Neuronal stem cell (in vitro differentiated cells): ENCODE measurements around the gene EEF2.

Experiments
- DNase-seq: peaks from one replicate; pipeline ENCODE4 v3.0.0-alpha.2; 2013; ENCODE audit warnings: low spot score
- H2AFZ ChIP-seq: one replicate; pipeline ENCODE4 v1.6.1; 2013; ENCODE audit warnings: mild to moderate bottlenecking, low read length, inconsistent platforms
- H2AK5ac ChIP-seq: 2 replicates; pipeline ENCODE4 v1.6.1; 2013; ENCODE audit warnings: low read depth, mild to moderate bottlenecking, inconsistent platforms, low read length, moderate library complexity, mixed read lengths
- H2BK120ac ChIP-seq: 2 replicates; pipeline ENCODE4 v1.6.1; 2013; ENCODE audit warnings: low read depth, mild to moderate bottlenecking, inconsistent platforms, low read length, moderate library complexity, mixed read lengths
- H2BK12ac ChIP-seq: one replicate; pipeline ENCODE4 v1.6.1; 2013; ENCODE audit warnings: low read length, inconsistent platforms
- H2BK15ac ChIP-seq: 2 replicates; pipeline ENCODE4 v1.6.1; 2013; ENCODE audit warnings: mild to moderate bottlenecking, low read length, inconsistent platforms, mixed read lengths
- H2BK5ac ChIP-seq: one replicate; pipeline ENCODE4 v1.6.1; 2013; ENCODE audit warnings: inconsistent platforms, mild to moderate bottlenecking, low read length, moderate library complexity
- H3K14ac ChIP-seq: one replicate; pipeline ENCODE4 v1.6.1; 2013; ENCODE audit warnings: low read length, inconsistent platforms
- H3K18ac ChIP-seq: 2 replicates; pipeline ENCODE4 v1.6.1; 2013; ENCODE audit warnings: low read length, inconsistent platforms
- H3K23ac ChIP-seq: 2 replicates; pipeline ENCODE4 v1.6.1; 2013; ENCODE audit warnings: low read depth, mild to moderate bottlenecking, mixed read lengths, low read length, inconsistent platforms; ENCODE audit not compliant: poor library complexity
- H3K27ac ChIP-seq: replicated peaks from 3 replicates; pipeline ENCODE4 v1.5.1; 2013; ENCODE audit warnings: low read length, inconsistent platforms
- H3K27me3 ChIP-seq, 3 experiments: 2 replicates each; pipeline ENCODE4 v1.6.1; 2013; ENCODE audit warnings: low read length in 3 of 3, mild to moderate bottlenecking in 2 of 3, inconsistent platforms in 1 of 3, low read depth in 1 of 3, mixed read lengths in 1 of 3, moderate library complexity in 1 of 3; ENCODE audit not compliant: control insufficient read depth in 3 of 3, insufficient read depth in 3 of 3
- H3K36me3 ChIP-seq, 2 donors: replicated peaks in 1 of 2; 2 replicates each; pipeline ENCODE4 v1.6.1; 2013; ENCODE audit warnings: low read length in 2 of 2; ENCODE audit not compliant: control insufficient read depth in 2 of 2, insufficient read depth in 2 of 2
- H3K4ac ChIP-seq: 2 replicates; pipeline ENCODE4 v1.6.1; 2013; ENCODE audit warnings: inconsistent platforms, mild to moderate bottlenecking, low read length, moderate library complexity
- H3K4me1 ChIP-seq, 2 donors: 1 replicate in 1 of 2; 2 replicates in 1 of 2; pipeline ENCODE4 v1.6.1; 2013; ENCODE audit warnings: low read length in 2 of 2, low read depth in 1 of 2; ENCODE audit not compliant: control insufficient read depth in 2 of 2, insufficient read depth in 1 of 2
- H3K4me2 ChIP-seq: one replicate; pipeline ENCODE4 v1.6.1; 2013; ENCODE audit warnings: mild to moderate bottlenecking, low read length, inconsistent platforms; ENCODE audit not compliant: insufficient read depth, poor library complexity, severe bottlenecking
- H3K4me3 ChIP-seq, 2 donors: 2 replicates each; pipeline ENCODE4 v1.5.1; 2013; ENCODE audit warnings: low read length in 2 of 2, mild to moderate bottlenecking in 2 of 2, inconsistent platforms in 1 of 2, moderate library complexity in 1 of 2
- H3K79me1 ChIP-seq: one replicate; pipeline ENCODE4 v1.6.1; 2013; ENCODE audit warnings: low read depth, mild to moderate bottlenecking, inconsistent platforms, low read length, moderate library complexity
- H3K9ac ChIP-seq: one replicate; pipeline ENCODE4 v1.6.1; 2013; ENCODE audit warnings: mild to moderate bottlenecking, low read depth, low read length, inconsistent platforms; ENCODE audit not compliant: poor library complexity
- H3K9me3 ChIP-seq, 2 donors: replicated peaks in 1 of 2; 2 replicates each; pipeline versions ENCODE3 to v1.6.1; 2013; ENCODE audit warnings: low read length in 2 of 2, mild to moderate bottlenecking in 2 of 2, inconsistent platforms in 1 of 2, low read depth in 1 of 2, mixed read lengths in 1 of 2, moderate library complexity in 1 of 2; ENCODE audit not compliant: control insufficient read depth in 2 of 2, insufficient read depth in 1 of 2
- H4K8ac ChIP-seq: one replicate; pipeline ENCODE4 v1.6.1; 2013; ENCODE audit warnings: low read depth, mild to moderate bottlenecking, inconsistent platforms, low read length, moderate library complexity
- H4K91ac ChIP-seq: one replicate; pipeline ENCODE4 v1.6.1; 2013; ENCODE audit warnings: low read length, low read depth, mild to moderate bottlenecking, inconsistent platforms; ENCODE audit not compliant: poor library complexity
- WGBS, 2 donors: extraction: QIAGEN DNeasy Blood & Tissue Kit; methylation state at CpG; one replicate each; pipeline ENCODE4 v1.1.7; 2013; ENCODE audit warnings: missing lambda C conversion rate in 2 of 2, mixed read lengths in 1 of 2; ENCODE audit not compliant: insufficient read length in 2 of 2, insufficient replicate concordance in 1 of 2; ENCODE audit errors: extremely low coverage in 2 of 2; 5-methylcytosine and 5-hydroxymethylcytosine counted together

EEF2 gene

GRCh38 chr19:3983542-3983914 lies 1.7 kb downstream of the EEF2 start:
- Histone ChIP-seq H3K18ac (no peak overlapping the region), H3K27ac (no peak overlapping the region), H2BK5ac (no peak overlapping the region), H3K36me3 (peaks cover 56 to 61% of the 10 kb centered on the region in 2 donors), H4K8ac (no peak overlapping the region), H3K9ac (peak overlapping the region; percentile 92), H2AK5ac (no peak overlapping the region), H2BK15ac (no peak overlapping the region), H3K9me3 (no peaks in the 10 kb centered on the region), H2BK12ac (no peak overlapping the region), H3K14ac (no peak overlapping the region), H3K4me3 (peak overlapping the region in 1 of 2 donors; percentile 98), H3K4me1 (peaks cover 13 to 28% of the 10 kb centered on the region in 2 donors), H2BK120ac (no peak overlapping the region), H3K79me1 (peaks cover 34% of the 10 kb centered on the region), H3K4me2 (no peak overlapping the region), H2AFZ (no peak overlapping the region), H3K4ac (no peak overlapping the region), H4K91ac (no peak overlapping the region), H3K27me3 (no peaks in the 10 kb centered on the region), H3K23ac (no peak overlapping the region)
- DNase-seq: no peak
- no CpG with 5 or more reads among the region's 7 CpGs for WGBS, 2 donors

- Histone ChIP-seq H3K79me1 (peaks cover 34% of the 10 kb centered on the region), H3K4me3 (peak overlapping the region; percentile 37 to 98), H3K27me3 (no peaks in the 10 kb centered on the region), H3K27ac (no peak overlapping the region), H2AFZ (no peak overlapping the region), H3K4me1 (peaks cover 13 to 28% of the 10 kb centered on the region in 2 donors), H2BK15ac (no peak overlapping the region), H3K4ac (no peak overlapping the region), H3K18ac (no peak overlapping the region), H4K91ac (no peak overlapping the region), H3K14ac (no peak overlapping the region), H3K36me3 (peaks cover 61 to 66% of the 10 kb centered on the region in 2 donors), H2BK12ac (no peak overlapping the region), H3K9me3 (no peaks in the 10 kb centered on the region), H3K23ac (peak overlapping the region; percentile 80), H4K8ac (peak overlapping the region; percentile 83), H3K9ac (peak overlapping the region; percentile 72), H2AK5ac (no peak overlapping the region), H2BK120ac (no peak overlapping the region), H2BK5ac (no peak overlapping the region), H3K4me2 (no peak overlapping the region)
- no peak for DNase-seq
- WGBS, 2 donors: no CpG with 5 or more reads among the region's 40 CpGs
These were observed 2.3 kb downstream of the EEF2 start for GRCh38 chr19:3982701-3983541.

GRCh38 chr19:3981736-3982681 lies 3.3 kb downstream of the EEF2 start:
- Histone ChIP-seq H3K27ac (no peak overlapping the region), H2AK5ac (no peak overlapping the region)

GRCh38 chr19:3981373-3981735 lies 3.9 kb downstream of the EEF2 start:
- H2BK15ac ChIP-seq: no peak overlapping the region
- H2BK5ac ChIP-seq: no peak overlapping the region
- no peak overlapping the region for H3K14ac ChIP-seq
- peaks cover 46% of the 10 kb centered on the region for H3K79me1 ChIP-seq
- peaks cover 12 to 17% of the 10 kb centered on the region in 2 donors for H3K4me1 ChIP-seq
- H3K27me3 ChIP-seq: no peaks in the 10 kb centered on the region
- peak overlapping the region; percentile 10 for H3K23ac ChIP-seq
- H3K9me3 ChIP-seq: no peaks in the 10 kb centered on the region
- no CpG with 5 or more reads among the region's 10 CpGs for WGBS, 2 donors
- H2AFZ ChIP-seq: no peak overlapping the region
- H2BK120ac ChIP-seq: no peak overlapping the region
- no peak overlapping the region for H3K4ac ChIP-seq
- no peak overlapping the region for H3K4me3 ChIP-seq
- H3K9ac ChIP-seq: no peak overlapping the region
- no peak overlapping the region for H3K18ac ChIP-seq
- DNase-seq: no peak
- no peak overlapping the region for H2BK12ac ChIP-seq
- H3K36me3 ChIP-seq: peaks cover 77 to 82% of the 10 kb centered on the region in 2 donors
- no peak overlapping the region for H3K27ac ChIP-seq
- no peak overlapping the region for H3K4me2 ChIP-seq
- no peak overlapping the region for H2AK5ac ChIP-seq
- no peak overlapping the region for H4K8ac ChIP-seq
- no peak overlapping the region for H4K91ac ChIP-seq

More at GRCh38 chr19:3981736-3982681, 3.3 kb downstream of the EEF2 start:
- Histone ChIP-seq H3K23ac (peak overlapping the region; percentile 80), H3K4ac (no peak overlapping the region), H2BK5ac (no peak overlapping the region), H2AFZ (no peak overlapping the region), H3K9me3 (no peaks in the 10 kb centered on the region), H3K27me3 (no peaks in the 10 kb centered on the region), H3K4me2 (no peak overlapping the region), H3K18ac (no peak overlapping the region), H2BK15ac (no peak overlapping the region), H3K9ac (peak overlapping the region; percentile 72), H3K36me3 (peaks cover 70 to 75% of the 10 kb centered on the region in 2 donors), H4K8ac (no peak overlapping the region), H2BK12ac (no peak overlapping the region), H3K4me1 (peaks cover 13 to 23% of the 10 kb centered on the region in 2 donors), H3K4me3 (no peak overlapping the region), H2BK120ac (no peak overlapping the region), H3K14ac (no peak overlapping the region), H3K79me1 (peaks cover 43% of the 10 kb centered on the region), H4K91ac (no peak overlapping the region)
- no peak for DNase-seq
- no CpG with 5 or more reads among the region's 39 CpGs for WGBS, 2 donors
